Measurements from ENCODE around the gene SFR1.

DNA sequence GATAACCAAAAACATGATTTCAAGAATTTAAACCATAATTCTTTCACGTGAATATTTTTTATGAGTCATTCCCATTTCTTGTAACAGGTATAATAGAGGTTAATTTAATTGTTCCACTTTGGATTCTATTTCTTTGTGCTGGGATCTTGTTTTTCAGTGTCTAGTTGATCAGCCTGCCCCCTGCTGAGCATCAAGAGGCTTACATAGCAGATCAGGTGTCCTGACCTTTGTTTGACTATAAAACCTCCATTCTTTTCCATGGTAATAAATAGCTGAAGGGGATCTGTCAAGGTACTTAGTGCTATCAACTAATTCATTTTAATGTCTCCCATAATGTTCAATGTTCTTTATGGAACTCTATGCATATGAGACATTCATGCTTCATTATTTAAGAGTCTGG is 41.2 kb upstream of the SFR1 start:
- TF ChIP-seq POLR2A (IDR thresholded peaks at IDR 0.05; ENCODE audit: low read depth, low read length) (no peak), SPI1 (IDR thresholded peaks at IDR 0.05; ENCODE audit: low read depth, low read length) (no peak), PAX5 (IDR thresholded peaks at IDR 0.05; ENCODE audit: insufficient read depth, low read length, severe bottlenecking) (no peak)

All from GM12891 (cell line).